Keratinocyte (primary cell): ENCODE measurements around the gene DLG1. TPM values are rescaled to one million over a fixed set of nuclear protein-coding genes. Genes with fewer than 3 reads are reported as not detected.

ENCODE experiments used
- DNase-seq: peaks from one replicate; pipeline ENCODE4 v3.0.0-alpha.2; 2011; ENCODE audit warnings: low read depth, missing footprints, low spot score
- FAIRE-seq: peaks from 2 replicates; lab custom pipeline; 2011; peaks lifted over from hg19 to GRCh38; lab: Jason Lieb, UNC
- H2AFZ ChIP-seq: 2 replicates; pipeline ENCODE4 v1.6.0; 2012; ENCODE audit warnings: low read length, control low read depth, inconsistent platforms; ENCODE audit not compliant: control insufficient read depth
- H3K27ac ChIP-seq: 2 replicates; pipeline ENCODE4 v1.5.1; 2011; ENCODE audit warnings: low read length; ENCODE audit not compliant: control insufficient read depth, insufficient read depth
- H3K27me3 ChIP-seq: 3 replicates; pipeline ENCODE4 v1.6.0; 2011; ENCODE audit warnings: low read length; ENCODE audit not compliant: control insufficient read depth, insufficient read depth; ENCODE audit errors: extremely low read depth
- H3K36me3 ChIP-seq, 2 experiments: 2 replicates in 1 of 2; 3 replicates in 1 of 2; pipeline ENCODE4 v1.5.1; 2011; ENCODE audit warnings: low read length in 2 of 2, mild to moderate bottlenecking in 1 of 2; ENCODE audit not compliant: control insufficient read depth in 2 of 2, insufficient read depth in 2 of 2; ENCODE audit errors: extremely low read depth in 1 of 2
- H3K4me1 ChIP-seq: 3 replicates; pipeline ENCODE4 v1.5.1; 2011; ENCODE audit warnings: low read length; ENCODE audit not compliant: control insufficient read depth, insufficient read depth; ENCODE audit errors: extremely low read depth
- H3K4me2 ChIP-seq: 3 replicates; pipeline ENCODE4 v1.6.0; 2011; ENCODE audit warnings: low read depth, low read length; ENCODE audit not compliant: control insufficient read depth, insufficient read depth; ENCODE audit errors: extremely low read depth
- H3K4me3 ChIP-seq, 3 experiments: fragments of 200-600 bp in 1 of 3; sonication (generic) in 1 of 3; 2 replicates in 2 of 3; 3 replicates in 1 of 3; pipeline ENCODE4 v1.5.1; 2011 to 2016; ENCODE audit warnings: low read length in 3 of 3, mild to moderate bottlenecking in 3 of 3, control low read depth in 2 of 3, inconsistent platforms in 1 of 3, low read depth in 1 of 3, mixed read lengths in 1 of 3, mixed run types in 1 of 3, moderate library complexity in 1 of 3; ENCODE audit not compliant: control insufficient read depth in 2 of 3, insufficient read depth in 2 of 3; ENCODE audit errors: extremely low read depth in 1 of 3
- H3K79me2 ChIP-seq: 2 replicates; pipeline ENCODE4 v1.6.0; 2012; ENCODE audit warnings: low read length; ENCODE audit not compliant: control insufficient read depth, insufficient read depth
- H3K9ac ChIP-seq: 3 replicates; pipeline ENCODE4 v1.6.0; 2011; ENCODE audit warnings: low read length; ENCODE audit not compliant: control insufficient read depth, insufficient read depth; ENCODE audit errors: extremely low read depth
- H3K9me1 ChIP-seq: 3 replicates; pipeline ENCODE4 v1.6.0; 2011; ENCODE audit warnings: low read length; ENCODE audit not compliant: control insufficient read depth, insufficient read depth; ENCODE audit errors: extremely low read depth
- H3K9me3 ChIP-seq: 2 replicates; pipeline ENCODE4 v1.5.1; 2012; ENCODE audit warnings: low read depth, low read length; ENCODE audit not compliant: control insufficient read depth
- H4K20me1 ChIP-seq: 3 replicates; pipeline ENCODE4 v1.6.0; 2011; ENCODE audit warnings: low read length; ENCODE audit not compliant: control insufficient read depth, insufficient read depth; ENCODE audit errors: extremely low read depth
- CTCF ChIP-seq, 3 experiments: IDR thresholded peaks in 1 of 3; conservative IDR thresholded peaks in 1 of 3; optimal IDR thresholded peaks in 1 of 3; 2 replicates in 2 of 3; 3 replicates in 1 of 3; pipeline versions ENCODE3 to v1.5.1; 2011; ENCODE audit warnings: low read length in 3 of 3, mild to moderate bottlenecking in 3 of 3, moderate library complexity in 2 of 3, control low read depth in 1 of 3, inconsistent platforms in 1 of 3; ENCODE audit not compliant: insufficient read depth in 2 of 3; ENCODE audit errors: extremely low read depth in 1 of 3
- EZH2 ChIP-seq: IDR thresholded peaks from one replicate; pipeline ENCODE4 v1.6.1; 2012; ENCODE audit warnings: inconsistent platforms, mild to moderate bottlenecking, low read length, moderate library complexity
- dilution Hi-C: fragments of 300-500 bp; cut with MboI; formaldehyde crosslinking; loops from one replicate; pipeline ENCODE4 v1.7.0; 2020; ENCODE audit warnings: low sequenced_read_pairs; ENCODE audit not compliant: extremely low pct_ligation_motif_present
- polyA plus RNA-seq, 5 experiments: library from polyadenylated mRNA; depleted of rRNA in 3 of 5; stranded (reverse) in 3 of 5; stranded (forward) in 1 of 5; unstranded in 1 of 5; fragments of >200 nt; gene quantifications; 1 replicate in 1 of 5; 2 replicates in 3 of 5; 3 replicates in 1 of 5; pipeline versions ENCODE4 v1.2.1 to v1.2.3, GENCODE V29; 2011 to 2012; ENCODE audit warnings: missing spikeins in 2 of 5, low read depth in 1 of 5, low replicate concordance in 1 of 5

Gene DLG1
- polyA plus RNA-seq, 1 donor (not counting 4 experiments of a cell fraction or from before 2014, with no cell fraction given) = 139 TPM

GRCh38 chr3:197021729-197022404, 276.5 kb downstream of the DLG1 start:
- no peak for TF ChIP-seq EZH2
- no peak for TF ChIP-seq CTCF (optimal IDR thresholded peaks at IDR 0.05 in 1 of 3, IDR thresholded peaks at IDR 0.05 in 1 of 3, conservative IDR thresholded peaks at IDR 0.05 in 1 of 3; ENCODE audit: extremely low read depth in 1 of 3, insufficient read depth in 2 of 3, low read length in 3 of 3)
- Histone ChIP-seq H3K9me3 (no peaks in the 10 kb centered on the region), H3K27me3 (no peaks in the 10 kb centered on the region), H3K4me1 (no peaks in the 10 kb centered on the region), H3K9ac (no peak overlapping the region), H3K4me2 (no peak overlapping the region), H3K9me1 (no peaks in the 10 kb centered on the region), H3K4me3 (no peak overlapping the region), H4K20me1 (no peaks in the 10 kb centered on the region), H2AFZ (no peak overlapping the region), H3K36me3 (no peaks in the 10 kb centered on the region), H3K27ac (no peak overlapping the region), H3K79me2 (no peaks in the 10 kb centered on the region)
- DNase-seq = no peak
- no peak for FAIRE-seq
- dilution Hi-C loops = no loop called here

GRCh38 chr3:197021231-197021630, 277.2 kb downstream of the DLG1 start:
- H3K79me2 ChIP-seq = no peaks in the 10 kb centered on the region
- no peaks in the 10 kb centered on the region for H4K20me1 ChIP-seq
- H3K4me3 ChIP-seq = no peak overlapping the region
- TF ChIP-seq EZH2 = no peak
- no peak for TF ChIP-seq CTCF (optimal IDR thresholded peaks at IDR 0.05 in 1 of 3, IDR thresholded peaks at IDR 0.05 in 1 of 3, conservative IDR thresholded peaks at IDR 0.05 in 1 of 3; ENCODE audit: extremely low read depth in 1 of 3, insufficient read depth in 2 of 3, low read length in 3 of 3)
- no peaks in the 10 kb centered on the region for H3K27me3 ChIP-seq
- H3K9ac ChIP-seq = no peak overlapping the region
- FAIRE-seq (no peak), DNase-seq (no peak)
- no peak overlapping the region for H3K4me2 ChIP-seq
- dilution Hi-C loops = no loop called here
- H2AFZ ChIP-seq = no peak overlapping the region
- no peaks in the 10 kb centered on the region for H3K36me3 ChIP-seq
- no peak overlapping the region for H3K27ac ChIP-seq
- no peaks in the 10 kb centered on the region for H3K9me3 ChIP-seq
- no peaks in the 10 kb centered on the region for H3K4me1 ChIP-seq
- H3K9me1 ChIP-seq = no peaks in the 10 kb centered on the region
